IPS-18c (cell line): Measurements from ENCODE around the gene BPIFB6.

ENCODE experiments used
- H3K4me3 ChIP-seq: 2 replicates; pipeline ENCODE4 v1.7.0; 2013; ENCODE audit warnings: low read depth, mild to moderate bottlenecking, low read length, moderate library complexity; ENCODE audit not compliant: insufficient read depth
- H3K9me3 ChIP-seq: one replicate; pipeline ENCODE4 v1.6.1; 2013; ENCODE audit warnings: mild to moderate bottlenecking, low read length, moderate library complexity; ENCODE audit not compliant: control insufficient read depth, insufficient read depth

BPIFB6 gene

GRCh38 chr20:33084722-33085121 is 53.3 kb downstream of the BPIFB6 start:
- H3K4me3 ChIP-seq, result no peak overlapping the region
- no peaks in the 10 kb centered on the region for H3K9me3 ChIP-seq

- no peak overlapping the region for H3K4me3 ChIP-seq
- H3K9me3 ChIP-seq, result no peaks in the 10 kb centered on the region
These were observed 54.7 kb downstream of the BPIFB6 start for GRCh38 chr20:33086052-33086722.

- H3K9me3 ChIP-seq, result no peaks in the 10 kb centered on the region
- no peak overlapping the region for H3K4me3 ChIP-seq
These were observed 59.7 kb downstream of the BPIFB6 start for GRCh38 chr20:33091147-33091546.

GRCh38 chr20:33091693-33092092 is 60.2 kb downstream of the BPIFB6 start:
- Histone ChIP-seq H3K4me3 (no peak overlapping the region), H3K9me3 (no peaks in the 10 kb centered on the region)

- Histone ChIP-seq H3K4me3 (no peak overlapping the region), H3K9me3 (no peaks in the 10 kb centered on the region)
These were observed 60.9 kb downstream of the BPIFB6 start for GRCh38 chr20:33092361-33092760.

- Histone ChIP-seq H3K4me3 (no peak overlapping the region), H3K9me3 (no peaks in the 10 kb centered on the region)
These were observed 61.6 kb downstream of the BPIFB6 start for GRCh38 chr20:33093074-33093473.

GRCh38 chr20:33093582-33093981 is 62.1 kb downstream of the BPIFB6 start:
- no peaks in the 10 kb centered on the region for H3K9me3 ChIP-seq
- no peak overlapping the region for H3K4me3 ChIP-seq
